Stomach (tissue), 9 donors: ENCODE data around the gene COX7A1. TPM values are rescaled to one million over a fixed set of nuclear protein-coding genes. Genes with fewer than 3 reads are reported as not detected.

ENCODE experiments used
- DNase-seq, 2 donors: peaks; one replicate each; pipeline versions ENCODE4 v3.0.0 to v3.0.0-alpha.2; 2013 to 2019
- H3K27ac ChIP-seq, 5 donors: fragments of 200-600 bp in 4 of 5; sonication (generic) in 4 of 5; one replicate each; pipeline ENCODE4 v1.5.1; 2013 to 2019; ENCODE audit warnings: mild to moderate bottlenecking in 1 of 5, moderate library complexity in 1 of 5
- H3K27me3 ChIP-seq, 3 donors: fragments of 200-600 bp; sonication (generic); one replicate each; pipeline ENCODE4 v1.5.1; 2017 to 2019; ENCODE audit warnings: mixed run types in 1 of 3
- H3K36me3 ChIP-seq, 4 donors: fragments of 200-600 bp; sonication (generic); 1 replicate in 3 of 4; 2 replicates in 1 of 4; pipeline ENCODE4 v1.5.1; 2016 to 2019
- H3K4me1 ChIP-seq, 4 donors: fragments of 200-600 bp; sonication (generic); one replicate each; pipeline ENCODE4 v1.5.1; 2016 to 2019
- H3K4me3 ChIP-seq, 4 donors: fragments of 200-600 bp; sonication (generic) in 3 of 4; one replicate each; pipeline ENCODE4 v1.5.1; 2016 to 2019; ENCODE audit warnings: mild to moderate bottlenecking in 1 of 4
- H3K9me3 ChIP-seq, 4 donors: fragments of 200-600 bp; sonication (generic); one replicate each; pipeline ENCODE4 v1.5.1; 2016 to 2019
- EP300 ChIP-seq: sonication (generic); formaldehyde crosslinking; IDR thresholded peaks from one replicate; pipeline ENCODE4 v1.6.1; 2017; ENCODE audit warnings: antibody characterized with exemption
- POLR2A ChIP-seq, 4 donors: fragments of 450-650 bp; IDR thresholded peaks; one replicate each; pipeline ENCODE4 v1.6.1; 2016; ENCODE audit warnings: antibody characterized with exemption in 4 of 4, control low read depth in 2 of 4, mild to moderate bottlenecking in 1 of 4, moderate library complexity in 1 of 4
- POLR2AphosphoS5 ChIP-seq, 3 donors: sonication (generic); formaldehyde crosslinking; IDR thresholded peaks; one replicate each; pipeline ENCODE4 v1.6.1; 2016; ENCODE audit warnings: antibody characterized with exemption in 3 of 3
- WGBS, 5 donors: extraction: QIAGEN DNeasy Blood & Tissue Kit in 3 of 5; methylation state at CpG; one replicate each; pipeline versions ENCODE4 v1.1.5 to v1.1.7; 2013 to 2018; 5-methylcytosine and 5-hydroxymethylcytosine counted together
- intact Hi-C: fragments of 100-400 bp; cut with DNase I; formaldehyde crosslinking; loops from one replicate; pipeline ENCODE4 v1.15.1; 2023; ENCODE audit warnings: low total_unique reads
- polyA plus RNA-seq, 3 donors: library from polyadenylated mRNA; stranded (reverse); fragments of 200-250 nt; gene quantifications; one replicate each; pipeline ENCODE4 v1.2.3, GENCODE V29; 2013
- total RNA-seq, 5 donors: library from RNA; depleted of rRNA; stranded (reverse); fragments of >200 nt; gene quantifications; one replicate each; pipeline versions ENCODE4 v1.1.0 to v1.2.3, GENCODE V29; 2014 to 2016
- TF ChIP-seq, protein P1 (sequence below), 7 experiments: fragments of 450-650 bp in 4 of 7; fragments of 200-600 bp in 3 of 7; sonication (generic) in 3 of 7; IDR thresholded peaks; one replicate each; pipeline ENCODE4 v1.5.1; 2016 to 2019; ENCODE audit warnings: antibody characterized with exemption in 7 of 7, control low read depth in 2 of 7, mild to moderate bottlenecking in 1 of 7
- donor health status: healthy with polysubstance abuse.
- donor health status: Bipolar disorder and iron deficiency.
- donor health status: healthy.

The COX7A1 gene
- total and polyA plus RNA-seq, 8 donors = 4.0 to 43.4 (median 21.0) TPM; not detected in 1

DNA sequence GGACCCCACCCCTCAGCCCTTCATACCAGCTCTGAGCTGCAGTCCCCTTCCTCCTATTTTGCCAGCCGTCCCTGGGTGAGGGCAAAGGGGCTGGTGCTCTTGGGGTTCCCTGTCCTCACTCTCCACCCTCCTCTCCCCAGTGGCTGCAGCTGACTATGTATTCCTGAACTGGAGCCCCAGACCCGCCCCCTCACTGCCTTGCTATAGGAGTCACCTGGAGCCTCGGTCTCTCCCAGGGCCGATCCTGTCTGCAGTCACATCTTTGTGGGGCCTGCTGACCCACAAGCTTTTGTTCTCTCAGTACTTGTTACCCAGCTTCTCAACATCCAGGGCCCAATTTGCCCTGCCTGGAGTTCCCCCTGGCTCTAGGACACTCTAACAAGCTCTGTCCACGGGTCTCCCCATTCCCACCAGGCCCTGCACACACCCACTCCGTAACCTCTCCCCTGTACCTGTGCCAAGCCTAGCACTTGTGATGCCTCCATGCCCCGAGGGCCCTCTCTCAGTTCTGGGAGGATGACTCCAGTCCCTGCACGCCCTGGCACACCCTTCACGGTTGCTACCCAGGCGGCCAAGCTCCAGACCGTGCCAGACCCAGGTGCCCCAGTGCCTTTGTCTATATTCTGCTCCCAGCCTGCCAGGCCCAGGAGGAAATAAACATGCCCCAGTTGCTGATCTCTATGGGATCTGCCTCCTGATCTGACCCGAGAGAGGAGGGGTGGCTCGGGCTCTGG lies 2.4 kb downstream of the COX7A1 start:
- Histone ChIP-seq H3K36me3 (peaks cover 58 to 76% (median 70%) of the 10 kb centered on the region in 4 donors), H3K9me3 (no peaks in the 10 kb centered on the region), H3K4me3 (no peak overlapping the region), H3K27ac (peak overlapping the region in 2 of 5 donors; percentile 89 to 94), H3K27me3 (no peaks in the 10 kb centered on the region), H3K4me1 (peaks cover 0 to 24% (median 18%) of the 10 kb centered on the region in 4 donors)
- TF ChIP-seq EP300 (no peak), POLR2AphosphoS5 (IDR thresholded peaks at IDR 0.05) (no peak), POLR2A (IDR thresholded peaks at IDR 0.05) (no peak)
- TF ChIP-seq, protein P1, sequence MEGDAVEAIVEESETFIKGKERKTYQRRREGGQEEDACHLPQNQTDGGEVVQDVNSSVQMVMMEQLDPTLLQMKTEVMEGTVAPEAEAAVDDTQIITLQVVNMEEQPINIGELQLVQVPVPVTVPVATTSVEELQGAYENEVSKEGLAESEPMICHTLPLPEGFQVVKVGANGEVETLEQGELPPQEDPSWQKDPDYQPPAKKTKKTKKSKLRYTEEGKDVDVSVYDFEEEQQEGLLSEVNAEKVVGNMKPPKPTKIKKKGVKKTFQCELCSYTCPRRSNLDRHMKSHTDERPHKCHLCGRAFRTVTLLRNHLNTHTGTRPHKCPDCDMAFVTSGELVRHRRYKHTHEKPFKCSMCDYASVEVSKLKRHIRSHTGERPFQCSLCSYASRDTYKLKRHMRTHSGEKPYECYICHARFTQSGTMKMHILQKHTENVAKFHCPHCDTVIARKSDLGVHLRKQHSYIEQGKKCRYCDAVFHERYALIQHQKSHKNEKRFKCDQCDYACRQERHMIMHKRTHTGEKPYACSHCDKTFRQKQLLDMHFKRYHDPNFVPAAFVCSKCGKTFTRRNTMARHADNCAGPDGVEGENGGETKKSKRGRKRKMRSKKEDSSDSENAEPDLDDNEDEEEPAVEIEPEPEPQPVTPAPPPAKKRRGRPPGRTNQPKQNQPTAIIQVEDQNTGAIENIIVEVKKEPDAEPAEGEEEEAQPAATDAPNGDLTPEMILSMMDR (IDR thresholded peaks at IDR 0.05) = no peak
- WGBS, 5 donors = 72 to 87% (median 82%) methylated on average over 11 to 13 of the region's 13 CpGs
- DNase-seq = no peak
- intact Hi-C loops = no loop called here

DNA sequence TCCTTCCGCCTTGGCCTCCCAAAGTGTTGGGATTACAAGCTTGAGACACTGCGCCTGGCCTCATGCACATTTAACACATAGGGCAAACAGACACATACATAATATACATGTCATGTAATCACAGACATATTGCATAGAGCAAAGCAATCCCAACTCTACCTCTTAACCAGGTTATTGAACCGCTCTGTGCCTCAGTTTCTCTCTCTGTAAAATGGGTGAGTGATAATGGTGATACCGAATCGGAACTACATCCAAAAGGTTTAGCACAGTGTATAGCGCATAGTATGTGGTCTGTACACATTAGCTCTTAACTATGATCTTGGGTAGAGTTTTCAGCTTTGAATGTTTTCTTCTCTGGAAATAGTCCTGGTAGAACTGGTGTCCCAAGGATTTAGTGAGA lies 7.6 kb downstream of the COX7A1 start:
- H3K27ac ChIP-seq = no peak overlapping the region
- intact Hi-C loops = no loop called here
- WGBS, 5 donors = 96 to 99% (median 97%) methylated on average over 6 of the region's 6 CpGs
- no peak overlapping the region for H3K4me3 ChIP-seq
- TF ChIP-seq EP300 (no peak), POLR2A (IDR thresholded peaks at IDR 0.05) (no peak), POLR2AphosphoS5 (IDR thresholded peaks at IDR 0.05) (no peak)
- TF ChIP-seq, protein P1 (IDR thresholded peaks at IDR 0.05) = no peak
- peaks cover 67 to 83% (median 77%) of the 10 kb centered on the region in 4 donors for H3K36me3 ChIP-seq
- no peaks in the 10 kb centered on the region for H3K9me3 ChIP-seq
- H3K4me1 ChIP-seq = peaks cover 8 to 17% (median 14%) of the 10 kb centered on the region in 4 donors
- DNase-seq = no peak
- no peaks in the 10 kb centered on the region for H3K27me3 ChIP-seq

DNA sequence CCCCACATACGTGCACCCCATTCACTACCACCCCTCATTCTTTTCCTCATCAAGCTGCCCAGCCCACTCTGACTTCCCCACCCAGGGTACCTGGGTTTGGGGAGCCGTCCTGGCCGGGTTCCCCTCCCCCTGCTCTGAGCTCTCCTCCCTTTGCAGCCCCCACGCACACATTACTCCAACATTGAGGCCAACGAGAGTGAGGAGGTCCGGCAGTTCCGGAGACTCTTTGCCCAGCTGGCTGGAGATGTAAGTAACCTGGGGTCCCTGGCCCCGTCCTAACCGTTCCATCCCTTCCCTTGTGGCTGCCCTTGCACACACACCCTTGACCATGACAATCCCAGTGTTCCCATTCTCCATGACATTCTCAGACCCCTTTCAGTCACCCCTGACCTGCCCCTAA lies 9.8 kb downstream of the COX7A1 start:
- H3K9me3 ChIP-seq = no peaks in the 10 kb centered on the region
- peaks cover 46 to 61% (median 56%) of the 10 kb centered on the region in 4 donors for H3K36me3 ChIP-seq
- H3K4me1 ChIP-seq = peaks cover 8 to 33% (median 29%) of the 10 kb centered on the region in 4 donors
- peak overlapping the region in 1 of 5 donors; percentile 95 for H3K27ac ChIP-seq
- H3K27me3 ChIP-seq = no peaks in the 10 kb centered on the region
- peak overlapping the region in 1 of 4 donors; percentile 85 for H3K4me3 ChIP-seq
- 88 to 94% (median 92%) methylated on average over 9 of the region's 9 CpGs for WGBS, 5 donors
- TF ChIP-seq POLR2AphosphoS5 (IDR thresholded peaks at IDR 0.05) (no peak), POLR2A (IDR thresholded peaks at IDR 0.05) (no peak), EP300 (no peak)
- TF ChIP-seq, protein P1 (IDR thresholded peaks at IDR 0.05) = no peak
- intact Hi-C loops = no loop called here
- DNase-seq = no peak

DNA sequence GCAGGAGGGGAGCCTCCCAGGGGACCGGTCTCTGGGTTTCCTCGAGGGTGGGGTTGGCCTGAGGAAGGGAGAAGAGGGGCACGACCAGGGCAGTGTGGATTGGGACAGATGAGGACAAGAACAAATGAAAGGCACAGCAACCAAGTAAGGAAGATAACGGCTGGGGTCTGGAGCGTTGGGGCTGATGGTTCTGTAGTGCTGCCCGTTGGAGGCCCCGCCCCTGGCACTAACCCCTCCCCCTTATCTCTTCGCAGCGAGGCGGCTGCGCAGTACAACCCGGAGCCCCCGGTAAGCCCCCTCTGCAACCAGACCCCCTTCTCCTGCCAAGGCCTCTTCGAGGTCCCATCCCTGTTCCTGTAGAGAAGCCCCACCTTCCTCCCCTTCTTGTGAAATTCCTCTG lies 10.2 kb downstream of the COX7A1 start:
- Histone ChIP-seq H3K4me1 (peaks cover 8 to 38% (median 33%) of the 10 kb centered on the region in 4 donors), H3K4me3 (peak overlapping the region in 1 of 4 donors; percentile 85), H3K27ac (peak overlapping the region in 3 of 5 donors; percentile 95 to 99 (median 98)), H3K27me3 (no peaks in the 10 kb centered on the region), H3K9me3 (no peaks in the 10 kb centered on the region), H3K36me3 (peaks cover 42 to 57% (median 51%) of the 10 kb centered on the region in 4 donors)
- intact Hi-C loops = no loop called here
- TF ChIP-seq EP300 (no peak), POLR2AphosphoS5 (IDR thresholded peaks at IDR 0.05) (no peak), POLR2A (IDR thresholded peaks at IDR 0.05) (no peak)
- TF ChIP-seq, protein P1 (IDR thresholded peaks at IDR 0.05) = no peak
- WGBS, 5 donors = 94% methylated on average over 13 to 14 of the region's 14 CpGs
- DNase-seq = no peak
